GM21390 (cell line): ENCODE results near the gene SVOP.

Experiments
- ATAC-seq: cut with Tn5 transposase; IDR thresholded peaks from one replicate; pipeline ENCODE4 v1.9.1; 2021; ENCODE audit not compliant: unreplicated experiment

SVOP gene

GRCh38 chr12:108939594-108939993, 81.3 kb downstream of the SVOP start:
- ATAC-seq: peak; percentile 78

- no peak for ATAC-seq
Measured at GRCh38 chr12:108938247-108938924, 82.5 kb downstream of the SVOP start.

GRCh38 chr12:108935159-108935763, 85.6 kb downstream of the SVOP start:
- no peak for ATAC-seq

GRCh38 chr12:108933949-108934348, 86.9 kb downstream of the SVOP start:
- ATAC-seq: no peak

GRCh38 chr12:108930756-108931155, 90.1 kb downstream of the SVOP start:
- ATAC-seq: no peak

GRCh38 chr12:108930155-108930554, 90.7 kb downstream of the SVOP start:
- ATAC-seq: peak; percentile 71

GRCh38 chr12:108928695-108929094, 92.2 kb downstream of the SVOP start:
- no peak for ATAC-seq

GRCh38 chr12:108922918-108923317, 98.0 kb downstream of the SVOP start:
- no peak for ATAC-seq

GRCh38 chr12:108921946-108922345, 98.9 kb downstream of the SVOP start:
- no peak for ATAC-seq

- no peak for ATAC-seq
Measured at GRCh38 chr12:108918960-108919642, 101.8 kb downstream of the SVOP start.

GRCh38 chr12:108918206-108918605, 102.7 kb downstream of the SVOP start:
- no peak for ATAC-seq

- ATAC-seq: no peak
Measured at GRCh38 chr12:108916336-108916735, 104.5 kb downstream of the SVOP start.

GRCh38 chr12:108915632-108916133, 105.2 kb downstream of the SVOP start:
- ATAC-seq: no peak

- no peak for ATAC-seq
Measured at GRCh38 chr12:108914121-108914531, 106.7 kb downstream of the SVOP start.

- no peak for ATAC-seq
Measured at GRCh38 chr12:108912361-108912760, 108.5 kb downstream of the SVOP start.

GRCh38 chr12:108911915-108912314, 109.0 kb downstream of the SVOP start:
- no peak for ATAC-seq

- ATAC-seq: no peak
Measured at GRCh38 chr12:108910336-108910735, 110.5 kb downstream of the SVOP start.

GRCh38 chr12:108907839-108908351, 113.0 kb downstream of the SVOP start:
- no peak for ATAC-seq

GRCh38 chr12:108906971-108907370, 113.9 kb downstream of the SVOP start:
- ATAC-seq: no peak

- ATAC-seq: no peak
Measured at GRCh38 chr12:108905725-108906124, 115.1 kb downstream of the SVOP start.

GRCh38 chr12:108899145-108899544, 121.7 kb downstream of the SVOP start:
- ATAC-seq: no peak

- no peak for ATAC-seq
Measured at GRCh38 chr12:108896817-108897216, 124.1 kb downstream of the SVOP start.
